SU-DHL-6 (cell line): ENCODE results near the gene PLD3.

Experiments used
- H2AFZ ChIP-seq: fragments of 200-600 bp; sonication (generic); 2 replicates; pipeline ENCODE4 v1.6.1; 2014; ENCODE audit warnings: low read depth, mild to moderate bottlenecking, moderate library complexity, mixed read lengths, antibody characterized with exemption, low read length; ENCODE audit not compliant: severe bottlenecking
- H3F3A ChIP-seq: fragments of 200-600 bp; shearing (Covaris generic); 2 replicates; pipeline ENCODE4 v1.6.0; 2016; ENCODE audit warnings: antibody characterized with exemption, mild to moderate bottlenecking; ENCODE audit not compliant: insufficient read depth
- H3K27ac ChIP-seq: fragments of 200-600 bp; sonication (generic); 2 replicates; pipeline ENCODE4 v1.5.1; 2016; ENCODE audit warnings: low read depth, mild to moderate bottlenecking, low read length, moderate library complexity, mixed read lengths
- H3K27me3 ChIP-seq: fragments of 200-600 bp; sonication (generic), shearing (Covaris generic); 2 replicates; pipeline ENCODE4 v1.6.0; 2014; ENCODE audit warnings: mild to moderate bottlenecking, low read length
- H3K36me3 ChIP-seq: fragments of 200-600 bp; sonication (generic); 2 replicates; pipeline ENCODE4 v1.6.1; 2014; ENCODE audit warnings: mild to moderate bottlenecking, low read length, mixed read lengths
- H3K4me2 ChIP-seq: fragments of 300-600, 200-600 bp; shearing (Covaris generic), sonication (generic); 2 replicates; pipeline ENCODE4 v1.6.0; 2014; ENCODE audit warnings: low read length, low read depth, mild to moderate bottlenecking; ENCODE audit not compliant: poor library complexity, severe bottlenecking
- H3K4me3 ChIP-seq: fragments of 200-600 bp; sonication (generic); 2 replicates; pipeline ENCODE4 v1.5.1; 2014; ENCODE audit warnings: antibody characterized with exemption, low read length, mild to moderate bottlenecking, mixed read lengths; ENCODE audit not compliant: insufficient read depth, poor library complexity, severe bottlenecking
- H3K79me2 ChIP-seq: fragments of 200-600 bp; sonication (generic); 2 replicates; pipeline ENCODE4 v1.6.1; 2014; ENCODE audit warnings: mild to moderate bottlenecking, low read length, moderate library complexity; ENCODE audit not compliant: insufficient read depth
- H3K9ac ChIP-seq: fragments of 200-600 bp; sonication (generic); 2 replicates; pipeline ENCODE4 v1.7.0; 2014; ENCODE audit warnings: mild to moderate bottlenecking, low read length
- H3K9me2 ChIP-seq: fragments of 200-600 bp; sonication (generic); replicated peaks from 2 replicates; pipeline ENCODE4 v1.6.1; 2014; ENCODE audit warnings: low read length; ENCODE audit not compliant: insufficient read depth
- H3K9me3 ChIP-seq: fragments of 200-600 bp; sonication (generic); 2 replicates; pipeline ENCODE4 v1.6.1; 2014; ENCODE audit warnings: low read length, mixed read lengths; ENCODE audit not compliant: insufficient read depth
- H4K20me1 ChIP-seq: fragments of 200-600 bp; sonication (generic); 2 replicates; pipeline ENCODE4 v1.6.1; 2014; ENCODE audit warnings: low read depth, mild to moderate bottlenecking, antibody characterized with exemption, low read length, moderate library complexity, mixed read lengths
- CTCF ChIP-seq: fragments of 200-600 bp; sonication (generic); IDR thresholded peaks from one replicate; pipeline ENCODE4 v1.5.1; 2017; ENCODE audit warnings: antibody characterized with exemption, mild to moderate bottlenecking, low read length, moderate library complexity; ENCODE audit not compliant: insufficient read depth, poor library complexity, severe bottlenecking
- EZH2phosphoT487 ChIP-seq: fragments of 200-600 bp; sonication (generic), shearing (Covaris generic); conservative IDR thresholded peaks from 2 replicates; pipeline ENCODE4 v1.6.1; 2018; ENCODE audit warnings: mild to moderate bottlenecking, antibody characterized with exemption, low read length, moderate library complexity, mixed read lengths

PLD3 gene

DNA sequence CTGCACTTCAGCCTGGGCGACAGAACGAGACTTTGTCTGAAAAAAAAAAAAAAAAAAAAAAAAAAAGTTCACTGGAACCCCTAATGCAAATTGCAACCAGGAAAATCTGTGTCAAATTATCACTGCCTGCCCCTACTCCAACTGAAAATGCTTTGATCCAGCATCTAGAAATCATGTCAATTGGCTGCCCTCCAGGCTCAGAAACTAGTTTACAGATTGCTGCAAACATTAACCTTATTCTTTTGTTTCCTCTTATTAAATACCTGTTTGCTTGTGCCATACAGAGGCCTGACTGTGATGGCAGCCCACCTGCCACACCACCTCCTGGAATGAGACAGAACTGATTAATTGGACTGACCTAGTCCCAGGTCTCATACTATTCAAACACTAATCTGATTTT, 44.7 kb upstream of the PLD3 start:
- H3F3A ChIP-seq: 0 out of 2 replicates have a peak, but pooled peaks cover 4% of the 10 kb centered on the region
- no peaks in the 10 kb centered on the region for H3K36me3 ChIP-seq
- H3K9me3 ChIP-seq: no peaks in the 10 kb centered on the region
- H3K27me3 ChIP-seq: no peaks in the 10 kb centered on the region
- H2AFZ ChIP-seq: no peak overlapping the region
- no peak overlapping the region for H3K27ac ChIP-seq
- H3K9ac ChIP-seq: no peak overlapping the region
- no peaks in the 10 kb centered on the region for H4K20me1 ChIP-seq
- H3K9me2 ChIP-seq: no peaks in the 10 kb centered on the region
- H3K4me3 ChIP-seq: no peak overlapping the region
- no peak overlapping the region for H3K4me2 ChIP-seq
- no peak for TF ChIP-seq CTCF
- no peak for TF ChIP-seq EZH2phosphoT487
- no peaks in the 10 kb centered on the region for H3K79me2 ChIP-seq

- H3F3A ChIP-seq: 0 out of 2 replicates have a peak, but pooled peaks cover 4% of the 10 kb centered on the region
- no peak overlapping the region for H3K4me2 ChIP-seq
- no peaks in the 10 kb centered on the region for H3K9me2 ChIP-seq
- no peak overlapping the region for H3K4me3 ChIP-seq
- no peaks in the 10 kb centered on the region for H3K27me3 ChIP-seq
- no peak overlapping the region for H3K27ac ChIP-seq
- TF ChIP-seq CTCF (no peak), EZH2phosphoT487 (no peak)
- H2AFZ ChIP-seq: no peak overlapping the region
- no peak overlapping the region for H3K9ac ChIP-seq
- no peaks in the 10 kb centered on the region for H4K20me1 ChIP-seq
- H3K9me3 ChIP-seq: no peaks in the 10 kb centered on the region
- H3K79me2 ChIP-seq: no peaks in the 10 kb centered on the region
- H3K36me3 ChIP-seq: no peaks in the 10 kb centered on the region
Measured at GRCh38 chr19:40304306-40304705, 44.2 kb upstream of the PLD3 start.

DNA sequence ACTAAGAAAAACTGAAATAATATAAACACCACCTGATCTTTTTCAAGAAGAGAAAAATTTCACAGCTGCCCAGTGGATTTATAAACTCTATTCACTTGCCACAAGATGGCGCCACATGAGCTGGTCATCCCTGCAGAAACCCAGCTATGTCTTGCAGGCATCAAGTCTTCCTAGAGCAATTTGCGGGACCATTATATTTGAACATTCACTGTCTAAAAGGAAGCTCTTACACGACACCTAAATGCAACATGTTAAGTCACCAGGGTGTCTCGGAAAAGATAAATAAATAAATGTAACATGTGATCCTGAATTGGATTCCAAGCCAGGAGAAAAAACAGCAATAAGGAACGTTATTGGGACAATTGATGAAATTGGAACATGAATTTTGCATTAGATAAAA, 43.1 kb upstream of the PLD3 start:
- H3F3A ChIP-seq: 0 out of 2 replicates have a peak, but pooled peaks cover 4% of the 10 kb centered on the region
- H3K9ac ChIP-seq: no peak overlapping the region
- H3K4me2 ChIP-seq: no peak overlapping the region
- no peaks in the 10 kb centered on the region for H3K27me3 ChIP-seq
- H3K36me3 ChIP-seq: no peaks in the 10 kb centered on the region
- peak; percentile 68 for TF ChIP-seq CTCF
- no peak for TF ChIP-seq EZH2phosphoT487
- no peaks in the 10 kb centered on the region for H4K20me1 ChIP-seq
- no peaks in the 10 kb centered on the region for H3K79me2 ChIP-seq
- no peak overlapping the region for H3K27ac ChIP-seq
- H2AFZ ChIP-seq: no peak overlapping the region
- H3K9me2 ChIP-seq: no peaks in the 10 kb centered on the region
- H3K9me3 ChIP-seq: no peaks in the 10 kb centered on the region
- H3K4me3 ChIP-seq: no peak overlapping the region
